ENCODE results near the gene HDAC4. TPM values are rescaled to one million over a fixed set of nuclear protein-coding genes. Genes with fewer than 3 reads are reported as not detected.

The HDAC4 gene
- total and polyA plus RNA-seq, 2 experiments from 2014 or later = 9.3 to 10.8 TPM

- H3K27me3 ChIP-seq = no peaks in the 10 kb centered on the region
- no peak for DNase-seq (ENCODE audit: low spot score)
- WGBS (ENCODE audit: low lambda C conversion rate, missing lambda C conversion rate) = 68% methylated on average over 13 of the region's 13 CpGs
- H3K27ac ChIP-seq = no peak overlapping the region
- H2AFZ ChIP-seq = no peak overlapping the region
- no peaks in the 10 kb centered on the region for H3K9me2 ChIP-seq (replicated peaks; ENCODE audit: insufficient read depth)
- peaks cover 73% of the 10 kb centered on the region for H3K79me2 ChIP-seq
- H3K9me3 ChIP-seq (ENCODE audit: low read depth) = no peaks in the 10 kb centered on the region
- no peak overlapping the region for H3K4me3 ChIP-seq
- H3K4me1 ChIP-seq (ENCODE audit: insufficient read depth) = no peaks in the 10 kb centered on the region
- H3K36me3 ChIP-seq (replicated peaks; ENCODE audit: insufficient read depth, low read depth) = no peaks in the 10 kb centered on the region
- H4K20me1 ChIP-seq (ENCODE audit: insufficient read depth, poor library complexity, severe bottlenecking) = peaks cover 4% of the 10 kb centered on the region
- no peak overlapping the region for H3K4me2 ChIP-seq
- no peak for TF ChIP-seq EZH2phosphoT487 (IDR thresholded peaks at IDR 0.05; ENCODE audit: low read depth, severe bottlenecking, unreplicated experiment)
- no peak for TF ChIP-seq CTCF (IDR thresholded peaks at IDR 0.05; ENCODE audit: poor library complexity)
- TF ChIP-seq EZH2 (IDR thresholded peaks at IDR 0.05; ENCODE audit: borderline replicate concordance) = no peak
Observed at GRCh38 chr2:239211396-239212094, 189.3 kb downstream of the HDAC4 start.

GRCh38 chr2:239209783-239210182 lies 191.0 kb downstream of the HDAC4 start:
- 92% methylated on average over 14 of the region's 14 CpGs for WGBS (ENCODE audit: low lambda C conversion rate, missing lambda C conversion rate)
- H4K20me1 ChIP-seq (ENCODE audit: insufficient read depth, poor library complexity, severe bottlenecking) = peaks cover 7% of the 10 kb centered on the region

GRCh38 chr2:239208465-239209180 lies 192.2 kb downstream of the HDAC4 start:
- no peaks in the 10 kb centered on the region for H3K9me2 ChIP-seq (replicated peaks; ENCODE audit: insufficient read depth)
- H3K27ac ChIP-seq = no peak overlapping the region
- H3K36me3 ChIP-seq (replicated peaks; ENCODE audit: insufficient read depth, low read depth) = no peaks in the 10 kb centered on the region
- no peaks in the 10 kb centered on the region for H3K4me1 ChIP-seq (ENCODE audit: insufficient read depth)
- no peak for DNase-seq (ENCODE audit: low spot score)
- H4K20me1 ChIP-seq (ENCODE audit: insufficient read depth, poor library complexity, severe bottlenecking) = peaks cover 7% of the 10 kb centered on the region
- no peak overlapping the region for H3K4me2 ChIP-seq
- TF ChIP-seq EZH2phosphoT487 (IDR thresholded peaks at IDR 0.05; ENCODE audit: low read depth, severe bottlenecking, unreplicated experiment) (no peak), CTCF (IDR thresholded peaks at IDR 0.05; ENCODE audit: poor library complexity) (no peak), EZH2 (IDR thresholded peaks at IDR 0.05; ENCODE audit: borderline replicate concordance) (no peak)
- WGBS (ENCODE audit: low lambda C conversion rate, missing lambda C conversion rate) = 93% methylated on average over 11 of the region's 11 CpGs
- no peaks in the 10 kb centered on the region for H3K9me3 ChIP-seq (ENCODE audit: low read depth)
- peaks cover 61% of the 10 kb centered on the region for H3K79me2 ChIP-seq
- H3K4me3 ChIP-seq = no peak overlapping the region
- no peak overlapping the region for H2AFZ ChIP-seq
- H3K27me3 ChIP-seq = no peaks in the 10 kb centered on the region

More at GRCh38 chr2:239209783-239210182, 191.0 kb downstream of the HDAC4 start:
- no peaks in the 10 kb centered on the region for H3K36me3 ChIP-seq (replicated peaks; ENCODE audit: insufficient read depth, low read depth)
- H2AFZ ChIP-seq = no peak overlapping the region
- H3K79me2 ChIP-seq = peaks cover 72% of the 10 kb centered on the region
- TF ChIP-seq CTCF (IDR thresholded peaks at IDR 0.05; ENCODE audit: poor library complexity) = no peak
- no peak for TF ChIP-seq EZH2phosphoT487 (IDR thresholded peaks at IDR 0.05; ENCODE audit: low read depth, severe bottlenecking, unreplicated experiment)
- TF ChIP-seq EZH2 (IDR thresholded peaks at IDR 0.05; ENCODE audit: borderline replicate concordance) = no peak
- H3K4me3 ChIP-seq = no peak overlapping the region
- no peaks in the 10 kb centered on the region for H3K4me1 ChIP-seq (ENCODE audit: insufficient read depth)
- no peaks in the 10 kb centered on the region for H3K9me3 ChIP-seq (ENCODE audit: low read depth)
- DNase-seq (ENCODE audit: low spot score) = no peak
- H3K4me2 ChIP-seq = no peak overlapping the region
- no peaks in the 10 kb centered on the region for H3K9me2 ChIP-seq (replicated peaks; ENCODE audit: insufficient read depth)
- H3K27ac ChIP-seq = no peak overlapping the region
- H3K27me3 ChIP-seq = no peaks in the 10 kb centered on the region
